A549 (cell line): ENCODE results near the gene CUL3. TPM values are rescaled to one million over a fixed set of nuclear protein-coding genes. Genes with fewer than 3 reads are reported as not detected.

ENCODE experiments used
- ATAC-seq, 2 experiments: fragments of 200-7000 bp in 1 of 2; fragments of >200 bp in 1 of 2; cut with Nextera tagmentation in 1 of 2; cut with Tn5 transposase in 1 of 2; 3 replicates each; pipeline versions ENCODE4 v1.8.0 to v1.9.1; 2018 to 2020; ENCODE audit warnings: mild to moderate bottlenecking in 1 of 2, moderate library complexity in 1 of 2
- CTCF ChIA-PET: fragments of 300-600 bp; sonication (Branson Sonifier 250); formaldehyde crosslinking; extraction: SDS; loops from one replicate; lab custom pipeline; 2021; ENCODE audit warnings: antibody characterized with exemption, inconsistent platforms; lab: Yijun Ruan, JAX
- POLR2A ChIA-PET: fragments of 350-600 bp; formaldehyde crosslinking; extraction: SDS; loops from one replicate; lab custom pipeline; 2021; ENCODE audit warnings: antibody characterized with exemption, inconsistent platforms; lab: Yijun Ruan, JAX
- DNase-seq, 2 experiments: peaks; one replicate each; pipeline versions ENCODE4 v3.0.0 to v3.0.0-alpha.2; 2011 to 2016; ENCODE audit warnings: low read depth in 1 of 2, low spot score in 1 of 2
- FAIRE-seq: peaks from 2 replicates; lab custom pipeline; 2011; peaks lifted over from hg19 to GRCh38; lab: Jason Lieb, UNC
- H3K27ac ChIP-seq, 2 experiments: fragments of >200 bp; sonication (Bioruptor Twin); formaldehyde crosslinking; 3 replicates each; pipeline ENCODE4 v1.5.1; 2016 to 2017
- H3K4me1 ChIP-seq: fragments of >200 bp; sonication (Bioruptor Twin); formaldehyde crosslinking; 3 replicates; pipeline ENCODE4 v1.6.1; 2016
- H3K4me2 ChIP-seq: fragments of >200 bp; sonication (Bioruptor Twin); formaldehyde crosslinking; 3 replicates; pipeline ENCODE4 v1.6.1; 2016
- H3K4me3 ChIP-seq: fragments of >200 bp; sonication (Bioruptor Twin); formaldehyde crosslinking; 3 replicates; pipeline ENCODE4 v1.5.1; 2016
- H3K9me3 ChIP-seq: fragments of >200 bp; sonication (Bioruptor Twin); formaldehyde crosslinking; 3 replicates; pipeline ENCODE4 v1.6.1; 2016
- ATOH8 ChIP-seq: fragments of 250-450 bp; sonication (Bioruptor Pico); IDR thresholded peaks from 2 replicates; pipeline ENCODE4 v1.5.0; 2020; ENCODE audit warnings: low read depth, mild to moderate bottlenecking, moderate library complexity
- CBX2 ChIP-seq: fragments of 200-600 bp; sonication (generic); IDR thresholded peaks from 2 replicates; pipeline ENCODE4 v1.6.1; 2016; ENCODE audit warnings: low read depth, mild to moderate bottlenecking, borderline replicate concordance
- CBX8 ChIP-seq: fragments of 200-600 bp; sonication (generic); IDR thresholded peaks from 2 replicates; pipeline ENCODE4 v1.6.1; 2016
- CHD2 ChIP-seq: fragments of 150-350 bp; IDR thresholded peaks from 2 replicates; pipeline ENCODE4 v1.6.1; 2014; ENCODE audit warnings: low read length; ENCODE audit not compliant: partially characterized antibody
- CHD4 ChIP-seq: fragments of 200-600 bp; sonication (generic); IDR thresholded peaks from 2 replicates; pipeline ENCODE4 v1.6.1; 2016; ENCODE audit warnings: antibody characterized with exemption, mild to moderate bottlenecking, borderline replicate concordance
- CTCF ChIP-seq: fragments of >200 bp; sonication (Bioruptor Twin); formaldehyde crosslinking; IDR thresholded peaks from 3 replicates; pipeline ENCODE4 v1.5.1; 2016
- EHF ChIP-seq: fragments of 250-450 bp; sonication (Bioruptor Pico); IDR thresholded peaks from 2 replicates; pipeline ENCODE4 v1.5.0; 2020; ENCODE audit warnings: mild to moderate bottlenecking
- ESRRA ChIP-seq: fragments of 150-350 bp; IDR thresholded peaks from 2 replicates; pipeline ENCODE4 v1.6.1; 2014; ENCODE audit warnings: mild to moderate bottlenecking, low read length, borderline replicate concordance
- FOSL2 ChIP-seq, 2 experiments: fragments of 450-650 bp in 1 of 2; fragments of >200 bp in 1 of 2; sonication (Bioruptor Twin) in 1 of 2; formaldehyde crosslinking; IDR thresholded peaks; 2 replicates each; pipeline versions ENCODE4 v1.5.0 to v1.6.1; 2016 to 2020; ENCODE audit warnings: mild to moderate bottlenecking in 1 of 2, moderate library complexity in 1 of 2
- HDAC2 ChIP-seq: fragments of 200-600 bp; sonication (generic); IDR thresholded peaks from 2 replicates; pipeline ENCODE4 v1.6.1; 2016
- HES2 ChIP-seq: fragments of >200 bp; sonication (Bioruptor Twin); formaldehyde crosslinking; IDR thresholded peaks from 2 replicates; pipeline ENCODE4 v1.6.1; 2016
- HEYL ChIP-seq: fragments of 250-450 bp; sonication (Bioruptor Pico); IDR thresholded peaks from 2 replicates; pipeline ENCODE4 v1.8.0; 2021; ENCODE audit warnings: mild to moderate bottlenecking, moderate library complexity
- HOXB13 ChIP-seq: fragments of 250-450 bp; sonication (Bioruptor Pico); IDR thresholded peaks from 2 replicates; pipeline ENCODE4 v1.5.0; 2020; ENCODE audit warnings: low read depth, mild to moderate bottlenecking, moderate library complexity
- JUNB ChIP-seq: fragments of >200 bp; sonication (Bioruptor Twin); formaldehyde crosslinking; IDR thresholded peaks from 2 replicates; pipeline ENCODE4 v1.6.1; 2016
- KDM1A ChIP-seq: fragments of 200-600 bp; sonication (generic); IDR thresholded peaks from 2 replicates; pipeline ENCODE4 v1.6.1; 2016; ENCODE audit warnings: low read depth, mild to moderate bottlenecking
- KDM5A ChIP-seq: fragments of 200-600 bp; sonication (generic); IDR thresholded peaks from 2 replicates; pipeline ENCODE4 v1.6.1; 2016; ENCODE audit warnings: antibody characterized with exemption, mild to moderate bottlenecking
- MAX ChIP-seq: IDR thresholded peaks from 2 replicates; pipeline ENCODE4 v1.6.1; 2012
- MAZ ChIP-seq: fragments of 150-350 bp; IDR thresholded peaks from 2 replicates; pipeline ENCODE4 v1.6.1; 2014; ENCODE audit warnings: antibody characterized with exemption, low read depth, low read length, borderline replicate concordance
- MYC ChIP-seq: IDR thresholded peaks from 2 replicates; pipeline ENCODE4 v1.6.1; 2012; ENCODE audit warnings: mild to moderate bottlenecking, inconsistent platforms, low read length, improper control_type of control experiment, borderline replicate concordance
- NPAS2 ChIP-seq: fragments of 250-450 bp; sonication (Bioruptor Pico); IDR thresholded peaks from 2 replicates; pipeline ENCODE4 v1.8.0; 2022; ENCODE audit warnings: mild to moderate bottlenecking, moderate library complexity, borderline replicate concordance
- NR3C1 ChIP-seq: fragments of >200 bp; sonication (Bioruptor Twin); formaldehyde crosslinking; IDR thresholded peaks from 3 replicates; pipeline ENCODE4 v1.6.1; 2017
- POLR2A ChIP-seq: IDR thresholded peaks from 2 replicates; pipeline ENCODE4 v1.6.1; 2012; ENCODE audit warnings: mild to moderate bottlenecking, low read length
- RAD21 ChIP-seq, 2 experiments: fragments of >200 bp in 1 of 2; sonication (Bioruptor Twin) in 1 of 2; formaldehyde crosslinking in 1 of 2; IDR thresholded peaks in 1 of 2; conservative IDR thresholded peaks in 1 of 2; 2 replicates in 1 of 2; 3 replicates in 1 of 2; pipeline ENCODE4 v1.6.1; 2012 to 2018; ENCODE audit warnings: inconsistent platforms in 1 of 2
- SREBF2 ChIP-seq: fragments of 450-650 bp; IDR thresholded peaks from 2 replicates; pipeline ENCODE4 v1.6.1; 2014; ENCODE audit warnings: mild to moderate bottlenecking, moderate library complexity
- TFCP2L1 ChIP-seq: fragments of 250-450 bp; sonication (Bioruptor Pico); IDR thresholded peaks from 2 replicates; pipeline ENCODE4 v1.5.0; 2021; ENCODE audit warnings: mild to moderate bottlenecking
- TP53 ChIP-seq: fragments of 250-450 bp; sonication (Bioruptor Pico); IDR thresholded peaks from 2 replicates; pipeline ENCODE4 v1.5.0; 2021; ENCODE audit warnings: mild to moderate bottlenecking, moderate library complexity
- USF2 ChIP-seq: fragments of 450-650 bp; IDR thresholded peaks from 2 replicates; pipeline ENCODE4 v1.6.1; 2014; ENCODE audit warnings: antibody characterized with exemption
- ZC3H11A ChIP-seq: fragments of 450-650 bp; IDR thresholded peaks from 2 replicates; pipeline ENCODE4 v1.6.1; 2014; ENCODE audit warnings: antibody characterized with exemption, mild to moderate bottlenecking
- ZFP36 ChIP-seq: fragments of 450-650 bp; IDR thresholded peaks from 2 replicates; pipeline ENCODE4 v1.6.1; 2014; ENCODE audit warnings: borderline replicate concordance; ENCODE audit not compliant: partially characterized antibody
- ZSCAN20 ChIP-seq: fragments of 250-450 bp; sonication (Bioruptor Pico); IDR thresholded peaks from 2 replicates; pipeline ENCODE4 v1.8.0; 2022; ENCODE audit warnings: mild to moderate bottlenecking, moderate library complexity
- WGBS: methylation state at CpG from one replicate; pipeline ENCODE4 v1.1.6; 2017; ENCODE audit errors: missing lambda C conversion rate; 5-methylcytosine and 5-hydroxymethylcytosine counted together
- polyA plus RNA-seq, 4 experiments: library from polyadenylated mRNA; depleted of rRNA in 3 of 4; stranded (reverse); fragments of >200 nt; fragmentation: RNase III in 1 of 4; extraction: RNeasy Plus Mini Kit Qiagen cat#74134 plus additional on column Dnase treatment in 1 of 4; gene quantifications; 2 replicates in 3 of 4; 3 replicates in 1 of 4; pipeline ENCODE4 v1.2.3, GENCODE V29; 2011 to 2017

The CUL3 gene
- polyA plus RNA-seq, 2 of the 4 experiments (the other 2 are of a cell fraction), result 70.5 to 73.9 TPM

- Histone ChIP-seq H3K4me1 (no peaks in the 10 kb centered on the region), H3K4me3 (no peak overlapping the region), H3K4me2 (no peak overlapping the region), H3K27ac (no peak overlapping the region), H3K9me3 (no peaks in the 10 kb centered on the region)
- CTCF ChIA-PET, result no interaction called here
- no peak for ATAC-seq
- no peak for FAIRE-seq
- TF ChIP-seq HES2, result no peak
- no peak for TF ChIP-seq CHD2
- TF ChIP-seq ESRRA, result no peak
- TF ChIP-seq RAD21 (conservative IDR thresholded peaks at IDR 0.05 in 1 of 2, IDR thresholded peaks at IDR 0.05 in 1 of 2), result no peak
- no peak for TF ChIP-seq HEYL (CRISPR knock-in tag)
- no peak for TF ChIP-seq HOXB13 (CRISPR knock-in tag)
- no peak for TF ChIP-seq FOSL2 (IDR thresholded peaks at IDR 0.05)
- no peak for TF ChIP-seq FOSL2 (CRISPR knock-in tag; IDR thresholded peaks at IDR 0.05)
- no peak for TF ChIP-seq JUNB
- no peak for TF ChIP-seq ZSCAN20 (CRISPR knock-in tag)
- TF ChIP-seq NR3C1, result no peak
- TF ChIP-seq HDAC2, result no peak
- TF ChIP-seq TP53 (CRISPR knock-in tag), result no peak
- no peak for TF ChIP-seq TFCP2L1 (CRISPR knock-in tag)
- no peak for TF ChIP-seq KDM5A
- TF ChIP-seq MAZ, result no peak
- TF ChIP-seq NPAS2 (CRISPR knock-in tag), result no peak
- TF ChIP-seq KDM1A, result no peak
- TF ChIP-seq CTCF, result no peak
- no peak for TF ChIP-seq MYC
- WGBS, result 28% methylated on average over 2 of the region's 2 CpGs
- POLR2A ChIA-PET, result no interaction called here
- no peak for DNase-seq
Observed at GRCh38 chr2:224429441-224429810, 155.7 kb downstream of the CUL3 start.

GRCh38 chr2:224428787-224429440 is 156.2 kb downstream of the CUL3 start:
- DNase-seq, result no peak
- Histone ChIP-seq H3K4me1 (no peaks in the 10 kb centered on the region), H3K27ac (no peak overlapping the region), H3K4me3 (no peak overlapping the region), H3K9me3 (no peaks in the 10 kb centered on the region), H3K4me2 (no peak overlapping the region)
- no peak for TF ChIP-seq CBX8
- no peak for TF ChIP-seq TFCP2L1 (CRISPR knock-in tag)
- no peak for TF ChIP-seq POLR2A
- no peak for TF ChIP-seq CHD4
- TF ChIP-seq CTCF, result no peak
- no peak for TF ChIP-seq MAX
- no peak for TF ChIP-seq CHD2
- TF ChIP-seq ATOH8 (CRISPR knock-in tag), result no peak
- no peak for TF ChIP-seq CBX2
- TF ChIP-seq SREBF2, result no peak
- TF ChIP-seq USF2, result no peak
- no peak for TF ChIP-seq EHF (CRISPR knock-in tag)
- no peak for TF ChIP-seq ZFP36
- no peak for TF ChIP-seq NR3C1
- no peak for TF ChIP-seq ZC3H11A
- ATAC-seq, result no peak
- CTCF ChIA-PET, result no interaction called here
- FAIRE-seq, result no peak
- WGBS, result 70% methylated on average over 3 of the region's 3 CpGs
- POLR2A ChIA-PET, result no interaction called here
